Caki2 (cell line): ENCODE data around the gene HOXB4. TPM values are rescaled to one million over a fixed set of nuclear protein-coding genes. Genes with fewer than 3 reads are reported as not detected.

ENCODE experiments used
- DNase-seq: peaks from one replicate; pipeline ENCODE4 v3.0.0-alpha.2; 2015; ENCODE audit warnings: low read depth
- in situ Hi-C: cut with HindIII; loops from 2 replicates; pipeline ENCODE4 v1.10.0; 2016; ENCODE audit warnings: low sequenced_read_pairs, low pct_unique_long_range_greater_than_20kb, mixed read lengths
- total RNA-seq: library from RNA; depleted of rRNA; stranded (reverse); fragments of >200 nt; shearing (Covaris generic); gene quantifications from 2 replicates; pipeline ENCODE4 v1.2.3, GENCODE V29; 2014; ENCODE audit warnings: low replicate concordance; rRNA removed

The HOXB4 gene
- 2.6 and 2.7 TPM in 2 replicates for total RNA-seq

- in situ Hi-C loops: no loop called here
- peak; percentile 61 for DNase-seq
Observed at GRCh38 chr17:48577946-48578615, at the start of gene HOXB4. Gene HOXB4, minus strand, starts transcription at chr17:48578350. Its CDS starts 31 bp downstream, at chr17:48578319.

- in situ Hi-C loops: no loop called here
- DNase-seq: no peak
Observed at GRCh38 chr17:48627118-48627597, 49.0 kb upstream of the HOXB4 start.

GRCh38 chr17:48626245-48627117 lies 48.3 kb upstream of the HOXB4 start, which contains the start of gene HOXB9:
Gene HOXB9, minus strand, starts transcription at chr17:48626358. Its CDS starts 89 bp downstream, at chr17:48626269.
- in situ Hi-C loops: no loop called here
- DNase-seq: peak; percentile 64

- peak; percentile 59 for DNase-seq
- in situ Hi-C loops: no loop called here
Observed at GRCh38 chr17:48625495-48626244, 47.5 kb upstream of the HOXB4 start.

- DNase-seq: no peak
- in situ Hi-C loops: no loop called here
Observed at GRCh38 chr17:48624544-48625494, 46.7 kb upstream of the HOXB4 start.

GRCh38 chr17:48624118-48624517 lies 46.0 kb upstream of the HOXB4 start:
- DNase-seq: no peak
- in situ Hi-C loops: no loop called here

GRCh38 chr17:48623583-48623982 lies 45.4 kb upstream of the HOXB4 start:
- in situ Hi-C loops: no loop called here

GRCh38 chr17:48622857-48623256 lies 44.7 kb upstream of the HOXB4 start:
- in situ Hi-C loops: no loop called here
- no peak for DNase-seq

More at GRCh38 chr17:48623583-48623982, 45.4 kb upstream of the HOXB4 start:
- DNase-seq: no peak

- no peak for DNase-seq
- in situ Hi-C loops: no loop called here
Observed at GRCh38 chr17:48621410-48622392, 43.6 kb upstream of the HOXB4 start.

GRCh38 chr17:48620461-48621139 lies 42.5 kb upstream of the HOXB4 start:
- in situ Hi-C loops: no loop called here
- DNase-seq: no peak

- in situ Hi-C loops: no loop called here
- DNase-seq: no peak
Observed at GRCh38 chr17:48619826-48620449, 41.8 kb upstream of the HOXB4 start.

GRCh38 chr17:48618256-48618896 lies 40.2 kb upstream of the HOXB4 start:
- in situ Hi-C loops: no loop called here
- peak; percentile 75 for DNase-seq

GRCh38 chr17:48617471-48618255 lies 39.5 kb upstream of the HOXB4 start:
- DNase-seq: no peak
- in situ Hi-C loops: no loop called here

GRCh38 chr17:48616717-48617470 lies 38.7 kb upstream of the HOXB4 start:
- in situ Hi-C loops: no loop called here
- no peak for DNase-seq
